ENCODE results near the gene SLTM. TPM values are rescaled to one million over a fixed set of nuclear protein-coding genes. Genes with fewer than 3 reads are reported as not detected.
"Not testable (repeated sequence)": the region's sequence is repeated elsewhere in the genome, so short reads cannot be mapped to it uniquely, and the experiment has no call there.

The SLTM gene
- total and polyA plus RNA-seq, 8 donors: 44.7 to 291 (median 124) TPM

- Histone ChIP-seq H3K4me1 (peaks cover 9 to 64% (median 37%) of the 10 kb centered on the region in 4 donors), H3K27me3 (no peaks in the 10 kb centered on the region), H3K4me3 (no peak overlapping the region), H3K36me3 (peaks cover 8 to 66% (median 40%) of the 10 kb centered on the region in 4 donors), H3K9me3 (no peaks in the 10 kb centered on the region), H3K27ac (no peak overlapping the region)
- no peak for DNase-seq
- WGBS, 5 donors: 96 to 97% (median 97%) methylated on average over 7 of the region's 7 CpGs
- TF ChIP-seq EP300 (IDR thresholded peaks at IDR 0.05) (no peak), POLR2A (IDR thresholded peaks at IDR 0.05) (no peak), POLR2AphosphoS5 (IDR thresholded peaks at IDR 0.05) (no peak), CTCF (IDR thresholded peaks at IDR 0.05) (no peak)
- intact Hi-C loops (cut with DNase I; ENCODE audit: low total_unique reads): no loop called here
Observed at GRCh38 chr15:58919232-58919631, 14.2 kb downstream of the SLTM start.

- WGBS, 5 donors: 39 to 60% (median 49%) methylated on average over 5 of the region's 5 CpGs
- intact Hi-C loops (cut with DNase I; ENCODE audit: low total_unique reads): no loop called here
- peaks cover 13 to 75% (median 49%) of the 10 kb centered on the region in 4 donors for H3K36me3 ChIP-seq
- no peak for DNase-seq
- no peaks in the 10 kb centered on the region for H3K9me3 ChIP-seq
- H3K27me3 ChIP-seq: no peaks in the 10 kb centered on the region
- no peak overlapping the region for H3K27ac ChIP-seq
- TF ChIP-seq CTCF (IDR thresholded peaks at IDR 0.05) (no peak), POLR2AphosphoS5 (IDR thresholded peaks at IDR 0.05) (no peak), POLR2A (IDR thresholded peaks at IDR 0.05) (no peak), EP300 (IDR thresholded peaks at IDR 0.05) (no peak)
- peaks cover 0 to 54% (median 32%) of the 10 kb centered on the region in 4 donors for H3K4me1 ChIP-seq
- H3K4me3 ChIP-seq: no peak overlapping the region
Observed at GRCh38 chr15:58918239-58918638, 15.2 kb downstream of the SLTM start.

DNA sequence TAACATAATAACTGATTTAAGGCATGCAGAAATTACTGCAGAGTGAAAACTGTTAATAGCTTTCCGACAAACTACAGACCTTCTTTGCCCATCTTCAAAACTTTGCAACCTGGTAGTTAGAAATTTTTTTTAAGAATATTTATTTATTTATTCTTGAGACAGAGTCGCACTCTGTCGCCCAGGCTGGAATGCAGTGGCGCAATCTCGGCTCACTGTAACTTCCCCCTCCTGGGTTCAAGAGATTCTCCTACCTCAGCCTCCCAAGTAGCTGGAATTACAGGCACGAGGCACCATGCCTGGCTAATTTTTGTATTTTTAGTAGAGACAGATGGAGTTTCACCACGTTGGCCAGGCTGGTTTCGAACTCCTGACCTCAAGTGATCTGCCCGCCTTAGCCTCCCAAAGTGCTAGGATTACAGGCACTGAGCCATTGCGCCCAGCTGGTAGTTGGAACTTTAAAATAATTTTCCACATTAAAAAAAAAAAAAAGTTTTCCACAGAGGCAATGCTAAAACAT is 15.8 kb downstream of the SLTM start:
- Histone ChIP-seq H3K4me1 (peaks cover 0 to 48% (median 29%) of the 10 kb centered on the region in 4 donors), H3K36me3 (peaks cover 13 to 76% (median 51%) of the 10 kb centered on the region in 4 donors)
- H3K9me3 ChIP-seq; intact Hi-C loops (cut with DNase I; ENCODE audit: low total_unique reads); H3K27ac ChIP-seq; DNase-seq; H3K4me3 ChIP-seq; H3K27me3 ChIP-seq: not testable (repeated sequence)
- 86 to 91% (median 90%) methylated on average over 10 of the region's 10 CpGs for WGBS, 5 donors

- 96 to 99% (median 98%) methylated on average over 2 of the region's 2 CpGs for WGBS, 5 donors
- TF ChIP-seq POLR2AphosphoS5 (IDR thresholded peaks at IDR 0.05) (no peak), POLR2A (IDR thresholded peaks at IDR 0.05) (no peak), CTCF (IDR thresholded peaks at IDR 0.05) (no peak)
- intact Hi-C loops (cut with DNase I; ENCODE audit: low total_unique reads): no loop called here
- Histone ChIP-seq H3K36me3 (peaks cover 16 to 82% (median 58%) of the 10 kb centered on the region in 4 donors), H3K9me3 (no peaks in the 10 kb centered on the region), H3K27me3 (no peaks in the 10 kb centered on the region), H3K27ac (no peak overlapping the region), H3K4me1 (peaks cover 0 to 47% (median 28%) of the 10 kb centered on the region in 4 donors), H3K4me3 (no peak overlapping the region)
- no peak for DNase-seq
Observed at GRCh38 chr15:58916962-58917361, 16.5 kb downstream of the SLTM start.

- intact Hi-C loops (cut with DNase I; ENCODE audit: low total_unique reads): no loop called here
- WGBS, 5 donors: 84 to 95% (median 89%) methylated on average over 4 of the region's 4 CpGs
Observed at GRCh38 chr15:58910456-58910855, 23.0 kb downstream of the SLTM start.

More at GRCh38 chr15:58910456-58910855, 23.0 kb downstream of the SLTM start:
- Histone ChIP-seq H3K4me3 (no peak overlapping the region), H3K27ac (no peak overlapping the region), H3K27me3 (no peaks in the 10 kb centered on the region), H3K36me3 (peaks cover 17 to 81% (median 72%) of the 10 kb centered on the region in 4 donors), H3K4me1 (peaks cover 0 to 41% (median 7%) of the 10 kb centered on the region in 4 donors), H3K9me3 (no peaks in the 10 kb centered on the region)
- TF ChIP-seq CTCF (IDR thresholded peaks at IDR 0.05) (no peak), EP300 (IDR thresholded peaks at IDR 0.05) (no peak), POLR2A (IDR thresholded peaks at IDR 0.05) (no peak), POLR2AphosphoS5 (IDR thresholded peaks at IDR 0.05) (no peak)
- no peak for DNase-seq
